Activated naive CD8-positive, alpha-beta T cell treated with anti-CD3 and anti-CD28 coated beads, Interleukin-2, amount 10 ng/mL, durations not matched to agents 7 days and 5 days (primary cell): ENCODE measurements around the gene ZFP64. TPM values are rescaled to one million over a fixed set of nuclear protein-coding genes. Genes with fewer than 3 reads are reported as not detected.

Experiments
- ATAC-seq: fragments of 150-1000 bp; cut with Tn5 transposase; one replicate; pipeline ENCODE4 v1.10.0; 2021; ENCODE audit warnings: low read depth, moderate library complexity
- POLR2A ChIA-PET: fragments of 350-600 bp; sonication (Branson Sonifier 250); formaldehyde crosslinking; loops from one replicate; lab custom pipeline; 2021; ENCODE audit warnings: antibody characterized with exemption; lab: Charles Lee
- DNase-seq: peaks from one replicate; pipeline ENCODE4 v3.0.0; 2021
- H3K27ac Mint-ChIP-seq: one replicate; pipeline ENCODE4 v1.8.0; 2022; ENCODE audit warnings: mild to moderate bottlenecking, mixed read lengths
- H3K27me3 Mint-ChIP-seq: one replicate; pipeline ENCODE4 v1.8.0; 2022; ENCODE audit warnings: mild to moderate bottlenecking, moderate library complexity, mixed read lengths
- H3K36me3 Mint-ChIP-seq: one replicate; pipeline ENCODE4 v1.8.0; 2021; ENCODE audit warnings: mild to moderate bottlenecking, mixed read lengths
- H3K4me1 Mint-ChIP-seq: one replicate; pipeline ENCODE4 v1.8.0; 2021; ENCODE audit warnings: mixed read lengths
- H3K4me3 Mint-ChIP-seq: one replicate; pipeline ENCODE4 v1.8.0; 2022; ENCODE audit warnings: mild to moderate bottlenecking, moderate library complexity, mixed read lengths
- H3K9me3 Mint-ChIP-seq: one replicate; pipeline ENCODE4 v1.8.0; 2021; ENCODE audit warnings: mixed read lengths
- total RNA-seq, 2 experiments: library from RNA; stranded (reverse); gene quantifications; one replicate each; pipeline ENCODE4 v1.2.3, GENCODE V29; 2021

ZFP64 gene
- total RNA-seq, 2 experiments from 2014 or later: 12.2 to 13.7 TPM

- POLR2A ChIA-PET: no interaction called here
- ATAC-seq (no peak), DNase-seq (no peak)
- Mint-ChIP-seq H3K27me3 (no peaks in the 10 kb centered on the region), H3K4me1 (peaks cover 2% of the 10 kb centered on the region), H3K27ac (no peak overlapping the region), H3K4me3 (no peak overlapping the region), H3K36me3 (no peaks in the 10 kb centered on the region), H3K9me3 (no peaks in the 10 kb centered on the region)
Observed at GRCh38 chr20:52132337-52132736, 59.2 kb downstream of the ZFP64 start.

- H3K36me3 Mint-ChIP-seq: no peaks in the 10 kb centered on the region
- peaks cover 2% of the 10 kb centered on the region for H3K4me1 Mint-ChIP-seq
- POLR2A ChIA-PET: no interaction called here
- H3K27me3 Mint-ChIP-seq: no peaks in the 10 kb centered on the region
- no peak for DNase-seq
- no peak overlapping the region for H3K4me3 Mint-ChIP-seq
- ATAC-seq: no peak
- H3K27ac Mint-ChIP-seq: no peak overlapping the region
- H3K9me3 Mint-ChIP-seq: no peaks in the 10 kb centered on the region
Observed at GRCh38 chr20:52131048-52131643, 60.4 kb downstream of the ZFP64 start.

- POLR2A ChIA-PET: no interaction called here
- no peaks in the 10 kb centered on the region for H3K36me3 Mint-ChIP-seq
- H3K4me3 Mint-ChIP-seq: no peak overlapping the region
- H3K9me3 Mint-ChIP-seq: no peaks in the 10 kb centered on the region
- no peak overlapping the region for H3K27ac Mint-ChIP-seq
- ATAC-seq (no peak), DNase-seq (no peak)
- no peaks in the 10 kb centered on the region for H3K27me3 Mint-ChIP-seq
- H3K4me1 Mint-ChIP-seq: peaks cover 2% of the 10 kb centered on the region
Observed at GRCh38 chr20:52130406-52130805, 61.2 kb downstream of the ZFP64 start.

DNA sequence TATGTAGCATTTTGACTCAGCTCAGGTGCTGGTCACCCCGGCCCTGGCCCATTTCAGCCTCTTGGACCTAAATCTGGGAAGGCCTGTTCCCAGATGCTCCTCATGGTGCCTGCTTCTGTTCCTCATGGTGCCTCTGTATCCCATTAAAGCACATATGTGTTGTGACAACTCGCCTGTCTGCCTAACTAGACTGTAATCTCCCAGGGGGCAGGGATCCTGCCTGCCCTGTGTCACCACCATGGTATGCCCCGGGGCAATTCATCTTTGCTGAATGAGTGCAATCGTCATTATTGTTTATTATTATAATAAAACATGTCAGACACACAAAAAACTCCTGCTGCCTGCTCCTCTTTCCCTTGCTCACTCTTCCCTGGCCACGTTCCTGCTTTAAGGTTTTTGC is 62.0 kb downstream of the ZFP64 start:
- ATAC-seq (no peak), DNase-seq (no peak)
- Mint-ChIP-seq H3K4me1 (peaks cover 2% of the 10 kb centered on the region), H3K27me3 (no peaks in the 10 kb centered on the region), H3K36me3 (no peaks in the 10 kb centered on the region), H3K27ac (no peak overlapping the region), H3K9me3 (no peaks in the 10 kb centered on the region), H3K4me3 (no peak overlapping the region)
- POLR2A ChIA-PET: no interaction called here

DNA sequence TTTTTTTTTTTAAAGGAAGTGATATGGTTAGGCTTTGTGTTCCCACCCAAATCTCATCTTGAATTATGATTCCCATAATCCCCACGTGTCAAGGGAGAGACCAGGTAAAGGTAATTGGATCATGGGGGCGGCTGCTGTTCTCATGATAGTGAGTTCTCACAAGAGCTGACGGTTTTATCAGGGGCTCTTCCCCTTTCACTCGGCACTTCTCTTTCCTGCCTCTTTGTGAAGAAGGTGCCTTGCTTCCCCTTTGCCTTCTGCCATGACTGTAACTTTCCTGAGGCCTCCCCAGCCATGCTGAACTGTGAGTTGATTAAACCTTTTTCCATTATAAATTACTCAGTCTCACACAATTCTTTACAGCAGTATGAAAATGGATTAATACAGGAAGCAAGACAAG is 64.3 kb downstream of the ZFP64 start:
- H3K36me3 Mint-ChIP-seq: no peaks in the 10 kb centered on the region

DNA sequence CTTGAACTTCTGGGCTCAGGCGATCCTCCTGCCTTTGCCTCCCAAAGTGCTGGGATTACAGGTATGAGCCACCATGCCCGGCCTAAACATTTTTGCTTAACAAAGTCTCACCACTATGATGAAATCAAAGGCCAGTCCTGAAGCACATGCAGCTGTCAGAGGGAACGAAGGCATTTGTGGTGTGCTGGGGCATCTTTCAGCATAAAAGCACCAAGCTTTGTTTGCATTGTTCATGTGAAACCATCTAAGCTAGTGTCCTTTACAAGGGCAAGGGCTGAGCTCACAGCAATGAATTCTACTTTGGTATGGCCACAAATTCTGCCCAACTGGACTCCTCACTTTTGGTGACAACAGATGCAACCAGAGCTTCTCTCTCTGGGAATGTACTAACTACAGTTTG is 66.8 kb downstream of the ZFP64 start:
- no peak for ATAC-seq
- Mint-ChIP-seq H3K4me1 (peaks cover 2% of the 10 kb centered on the region), H3K27ac (no peak overlapping the region), H3K9me3 (no peaks in the 10 kb centered on the region), H3K27me3 (no peaks in the 10 kb centered on the region), H3K4me3 (no peak overlapping the region), H3K36me3 (no peaks in the 10 kb centered on the region)
- POLR2A ChIA-PET: no interaction called here
- DNase-seq: no peak

More for the DNA sequence above, 64.3 kb downstream of the ZFP64 start:
- DNase-seq (no peak), ATAC-seq (no peak)
- POLR2A ChIA-PET: no interaction called here
- no peaks in the 10 kb centered on the region for H3K9me3 Mint-ChIP-seq
- no peak overlapping the region for H3K4me3 Mint-ChIP-seq
- no peak overlapping the region for H3K27ac Mint-ChIP-seq
- H3K4me1 Mint-ChIP-seq: peaks cover 2% of the 10 kb centered on the region
- H3K27me3 Mint-ChIP-seq: no peaks in the 10 kb centered on the region

DNA sequence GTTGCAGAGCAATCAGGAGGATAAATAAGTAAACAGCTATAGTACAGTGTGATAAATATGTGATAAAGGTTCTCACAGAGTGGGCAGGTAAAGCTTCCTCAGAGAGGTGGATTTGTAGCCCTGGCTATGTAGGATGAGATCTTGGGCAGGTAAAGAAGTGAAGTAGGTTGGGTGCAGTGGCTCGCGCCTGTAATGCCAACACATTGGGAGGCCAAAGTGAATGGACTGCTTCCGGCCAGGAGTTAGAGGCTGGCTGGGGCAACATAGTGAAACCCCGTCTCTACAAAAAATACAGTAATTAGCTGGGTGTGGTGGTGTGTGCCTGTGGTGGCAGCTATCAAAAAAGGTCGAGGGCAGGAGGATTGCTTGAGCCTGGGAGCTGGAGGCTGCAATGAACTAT is 72.9 kb downstream of the ZFP64 start:
- Mint-ChIP-seq H3K36me3 (no peaks in the 10 kb centered on the region), H3K27ac (no peak overlapping the region), H3K4me3 (no peak overlapping the region), H3K4me1 (no peaks in the 10 kb centered on the region), H3K27me3 (no peaks in the 10 kb centered on the region), H3K9me3 (no peaks in the 10 kb centered on the region)
- ATAC-seq: no peak
- DNase-seq: no peak
- POLR2A ChIA-PET: no interaction called here

- POLR2A ChIA-PET: no interaction called here
- ATAC-seq: no peak
- H3K36me3 Mint-ChIP-seq: no peaks in the 10 kb centered on the region
- no peaks in the 10 kb centered on the region for H3K27me3 Mint-ChIP-seq
- DNase-seq: no peak
- no peak overlapping the region for H3K27ac Mint-ChIP-seq
- H3K9me3 Mint-ChIP-seq: no peaks in the 10 kb centered on the region
- H3K4me1 Mint-ChIP-seq: no peaks in the 10 kb centered on the region
- no peak overlapping the region for H3K4me3 Mint-ChIP-seq
Observed at GRCh38 chr20:52118016-52118623, 73.5 kb downstream of the ZFP64 start.

DNA sequence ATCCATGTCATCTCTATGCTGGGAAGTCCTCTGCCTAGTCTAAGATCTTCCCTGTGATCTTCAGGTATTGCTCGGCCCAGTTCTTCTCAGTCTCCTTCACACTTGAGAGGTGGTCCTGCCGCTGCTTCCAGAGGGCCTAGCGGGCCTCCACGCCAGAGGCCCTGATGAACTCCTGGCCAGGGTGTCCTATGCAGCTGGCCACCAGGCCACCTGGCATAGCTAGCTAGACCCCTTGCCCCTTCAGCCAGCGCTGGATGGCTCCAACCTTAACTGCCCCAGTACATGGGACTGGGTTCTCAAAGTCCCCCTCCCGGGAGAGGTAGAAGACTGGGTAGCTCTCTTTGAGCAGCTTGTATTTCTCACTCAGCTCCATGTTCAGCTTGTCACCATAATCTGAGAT is 81.1 kb downstream of the ZFP64 start:
- no peaks in the 10 kb centered on the region for H3K4me1 Mint-ChIP-seq
- ATAC-seq (no peak), DNase-seq (no peak)
- H3K4me3 Mint-ChIP-seq: no peak overlapping the region
- no peaks in the 10 kb centered on the region for H3K36me3 Mint-ChIP-seq
- H3K27ac Mint-ChIP-seq: no peak overlapping the region
- peaks cover 17% of the 10 kb centered on the region for H3K27me3 Mint-ChIP-seq
- no peaks in the 10 kb centered on the region for H3K9me3 Mint-ChIP-seq
- POLR2A ChIA-PET: no interaction called here

DNA sequence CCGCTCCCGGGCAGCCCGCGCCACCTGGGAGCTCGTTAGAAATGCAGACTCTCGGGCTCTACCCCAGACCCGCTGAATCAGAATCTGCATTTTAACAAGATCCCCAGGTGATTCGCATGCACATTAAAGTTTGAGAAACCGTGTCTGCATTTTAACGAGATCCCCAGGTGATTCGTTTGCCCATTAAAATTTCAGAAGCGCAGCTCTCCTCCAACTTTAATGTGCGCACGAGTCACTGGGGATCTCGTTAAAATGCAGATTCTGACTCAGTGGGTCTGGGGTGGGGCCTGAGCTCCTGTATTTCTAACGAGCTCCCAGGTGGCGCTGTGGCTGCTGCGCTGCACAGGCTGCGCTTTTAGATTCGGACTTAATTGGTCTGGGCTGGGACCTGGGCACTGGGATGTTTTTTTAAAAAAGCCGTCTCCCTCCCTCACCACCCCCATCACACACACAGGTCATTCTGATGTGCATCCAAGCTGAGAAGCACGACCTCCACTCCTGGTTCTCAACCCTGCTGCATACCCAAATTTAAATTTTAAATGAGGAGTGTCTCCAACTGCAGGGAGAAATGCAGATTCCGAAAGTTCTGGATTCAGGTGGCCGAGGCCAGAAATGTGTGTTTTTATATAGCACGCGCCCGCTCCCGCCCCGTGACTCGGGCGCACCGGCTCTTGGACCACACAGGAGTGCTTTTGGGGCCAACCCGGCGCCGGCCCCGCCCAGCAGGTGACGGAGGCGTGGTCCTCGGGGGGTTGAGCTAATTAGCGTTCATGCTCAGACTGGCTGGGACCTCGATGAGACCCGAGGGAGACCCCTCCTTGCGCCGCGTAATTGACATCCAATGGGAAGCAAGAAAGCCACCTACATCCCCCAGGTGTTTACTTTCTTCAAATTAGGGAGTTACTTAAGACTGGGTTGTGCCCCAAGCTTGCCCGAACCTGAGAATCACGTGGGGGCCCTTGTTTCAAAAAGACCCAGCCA is 85.8 kb downstream of the ZFP64 start:
- Mint-ChIP-seq H3K27me3 (peaks cover 42% of the 10 kb centered on the region), H3K27ac (no peak overlapping the region), H3K9me3 (no peaks in the 10 kb centered on the region), H3K36me3 (no peaks in the 10 kb centered on the region), H3K4me3 (peak overlapping the region; percentile 44), H3K4me1 (peaks cover 18% of the 10 kb centered on the region)
- POLR2A ChIA-PET: no interaction called here
- DNase-seq (peak; percentile 33), ATAC-seq (no peak)

- POLR2A ChIA-PET: no interaction called here
- H3K27ac Mint-ChIP-seq: no peak overlapping the region
- peaks cover 18% of the 10 kb centered on the region for H3K4me1 Mint-ChIP-seq
Observed at GRCh38 chr20:52104546-52105441, 86.8 kb downstream of the ZFP64 start.

GRCh38 chr20:52103913-52104545 is 87.5 kb downstream of the ZFP64 start:
- POLR2A ChIA-PET: no interaction called here
- Mint-ChIP-seq H3K36me3 (no peaks in the 10 kb centered on the region), H3K4me3 (peak overlapping the region; percentile 79), H3K9me3 (no peaks in the 10 kb centered on the region), H3K4me1 (peaks cover 18% of the 10 kb centered on the region), H3K27me3 (peaks cover 53% of the 10 kb centered on the region), H3K27ac (no peak overlapping the region)
- DNase-seq: peak; percentile 33
- ATAC-seq: peak; percentile 39

More at GRCh38 chr20:52104546-52105441, 86.8 kb downstream of the ZFP64 start:
- DNase-seq: peak; percentile 43
- no peaks in the 10 kb centered on the region for H3K36me3 Mint-ChIP-seq
- no peaks in the 10 kb centered on the region for H3K9me3 Mint-ChIP-seq
- peak overlapping the region; percentile 79 for H3K4me3 Mint-ChIP-seq
- H3K27me3 Mint-ChIP-seq: peaks cover 46% of the 10 kb centered on the region
- ATAC-seq: no peak
